COLO668 (cell line): ENCODE measurements around the gene BTNL9.
"Not testable (repeated sequence)": the region's sequence is repeated elsewhere in the genome, so short reads cannot be mapped to it uniquely, and the experiment has no call there.

ENCODE experiments used
- DNase-seq: peaks from one replicate; lab custom pipeline; 2025; ENCODE audit not compliant: unreplicated experiment; lab: John Stamatoyannopoulos, UW

The BTNL9 gene

DNA sequence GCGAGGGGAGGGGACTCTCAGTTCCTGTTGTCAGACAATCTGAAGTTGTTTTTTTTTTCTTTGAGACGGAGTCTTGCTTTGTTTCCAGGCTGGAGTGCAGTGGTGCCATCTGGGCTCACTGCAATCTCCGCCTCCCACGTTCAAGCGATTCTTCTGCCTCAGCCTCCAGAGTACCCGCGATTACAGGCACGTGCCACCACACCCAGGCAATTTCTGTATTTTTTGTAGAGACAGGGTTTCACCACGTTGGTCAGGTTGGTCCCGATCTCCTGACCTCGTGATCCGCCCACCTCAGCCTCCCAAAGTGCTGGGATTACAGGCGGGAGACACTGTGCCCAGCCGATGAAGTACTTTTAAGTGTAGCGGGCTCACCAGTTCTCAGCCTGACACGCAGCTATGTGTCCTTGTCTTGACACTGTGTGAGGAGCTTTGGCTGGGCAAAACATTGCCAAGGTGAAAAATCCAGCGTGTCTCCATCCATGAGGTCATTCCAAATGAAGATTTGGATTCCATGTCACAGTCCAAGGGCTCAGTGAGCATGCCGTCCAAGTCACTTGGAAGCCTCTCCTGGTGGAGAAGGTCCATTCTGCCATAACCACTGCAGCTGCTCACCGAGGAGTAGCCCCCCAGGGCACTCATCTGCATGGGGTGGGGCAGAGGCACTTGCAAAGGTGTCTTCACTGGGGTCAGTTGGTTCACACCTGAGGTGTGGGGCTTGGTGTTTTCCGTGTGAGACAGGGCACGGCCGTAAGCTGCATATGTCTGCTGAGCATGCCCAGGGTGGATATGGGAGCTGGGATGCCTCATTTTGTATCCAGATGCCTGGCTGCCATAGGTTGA is 58.9 kb downstream of the BTNL9 start:
- no peak for DNase-seq

DNA sequence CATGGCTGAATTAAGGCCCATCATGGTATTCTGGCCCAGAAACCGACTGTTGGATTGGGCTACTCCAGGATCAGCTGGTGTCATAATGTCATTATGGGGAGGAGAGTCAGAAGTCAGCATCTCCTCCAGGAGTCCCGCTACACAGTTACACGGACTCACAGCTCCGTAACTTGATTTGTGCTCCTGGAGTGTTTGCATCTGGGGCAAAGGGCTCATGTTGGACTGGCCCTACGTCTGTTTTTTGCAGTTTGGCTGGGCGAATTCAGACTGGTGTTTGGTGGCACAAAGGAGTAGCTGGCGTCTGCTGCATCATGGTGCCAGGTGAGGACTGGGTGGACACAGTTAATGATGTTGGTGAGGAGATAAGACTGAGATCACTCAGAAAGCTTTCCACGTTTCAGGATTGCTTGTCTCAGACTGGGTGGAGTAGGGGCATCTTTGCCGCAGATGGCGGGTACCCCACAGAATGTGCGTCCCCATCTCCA is 59.6 kb downstream of the BTNL9 start:
- DNase-seq, result no peak

- no peak for DNase-seq
Measured at GRCh38 chr5:181100121-181100875, 60.2 kb downstream of the BTNL9 start.

GRCh38 chr5:181101030-181101641 is 61.1 kb downstream of the BTNL9 start:
- DNase-seq, result not testable (repeated sequence)

- not testable (repeated sequence) for DNase-seq
Measured at GRCh38 chr5:181101930-181102674, 62.0 kb downstream of the BTNL9 start.

DNA sequence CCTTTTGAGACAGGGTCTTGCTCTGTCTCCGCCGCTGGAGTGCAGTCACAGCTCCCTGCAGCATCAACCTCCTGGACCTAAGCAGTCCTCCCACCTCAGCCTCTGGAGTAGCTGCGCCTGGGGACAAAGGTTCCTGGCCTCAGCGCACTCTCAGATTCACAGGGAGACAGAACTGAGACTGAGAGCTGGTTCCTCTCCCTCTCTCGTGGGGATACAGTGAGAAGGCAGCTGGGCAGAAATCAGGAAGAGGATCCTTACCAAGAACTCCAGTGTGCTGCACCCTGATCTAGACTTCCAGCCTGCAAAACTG is 64.1 kb downstream of the BTNL9 start:
- DNase-seq, result not testable (repeated sequence)

- DNase-seq, result not testable (repeated sequence)
Measured at GRCh38 chr5:181104606-181105390, 64.7 kb downstream of the BTNL9 start.

- no peak for DNase-seq
Measured at GRCh38 chr5:181105391-181106025, 65.4 kb downstream of the BTNL9 start.

GRCh38 chr5:181107699-181108098 is 67.6 kb downstream of the BTNL9 start:
- no peak for DNase-seq

GRCh38 chr5:181108578-181109165 is 68.6 kb downstream of the BTNL9 start:
- DNase-seq, result no peak

- no peak for DNase-seq
Measured at GRCh38 chr5:181109489-181110013, 69.5 kb downstream of the BTNL9 start.

- DNase-seq, result no peak
Measured at GRCh38 chr5:181111010-181111409, 70.9 kb downstream of the BTNL9 start.
